DND-41 (cell line): ENCODE data around the gene DCTN1.

Experiments used
- ATAC-seq: fragments of 200-7000 bp; cut with Tn5 transposase; 3 replicates; pipeline ENCODE4 v1.9.1; 2021; ENCODE audit warnings: low read depth; ENCODE audit not compliant: insufficient read depth
- DNase-seq: peaks from one replicate; pipeline ENCODE4 v3.0.0-alpha.2; 2020
- H2AFZ ChIP-seq: 2 replicates; pipeline ENCODE4 v1.6.0; 2012; ENCODE audit warnings: low read depth, low read length
- H3K27ac ChIP-seq: 2 replicates; pipeline ENCODE4 v1.5.1; 2012; ENCODE audit warnings: low read length, inconsistent platforms
- H3K27me3 ChIP-seq: fragments of 200-600 bp; sonication (generic); 2 replicates; pipeline ENCODE4 v1.6.0; 2012; ENCODE audit warnings: low read length, mild to moderate bottlenecking, inconsistent platforms; ENCODE audit not compliant: insufficient read depth, poor library complexity
- H3K36me3 ChIP-seq: 2 replicates; pipeline ENCODE4 v1.5.1; 2012; ENCODE audit warnings: low read length, inconsistent platforms; ENCODE audit not compliant: insufficient read depth
- H3K4me1 ChIP-seq: 2 replicates; pipeline ENCODE4 v1.5.1; 2012; ENCODE audit warnings: mild to moderate bottlenecking, low read length; ENCODE audit not compliant: insufficient read depth
- H3K4me2 ChIP-seq: 2 replicates; pipeline ENCODE4 v1.6.0; 2012; ENCODE audit warnings: mild to moderate bottlenecking, moderate library complexity, low read length, inconsistent platforms; ENCODE audit not compliant: insufficient read depth
- H3K4me3 ChIP-seq, 2 experiments: fragments of 200-600 bp in 1 of 2; shearing (Covaris generic) in 1 of 2; 2 replicates each; pipeline ENCODE4 v1.5.1; 2012 to 2016; ENCODE audit warnings: inconsistent platforms in 2 of 2, low read length in 2 of 2, mild to moderate bottlenecking in 2 of 2, low read depth in 1 of 2, moderate library complexity in 1 of 2
- H3K79me2 ChIP-seq: 2 replicates; pipeline ENCODE4 v1.6.0; 2012; ENCODE audit warnings: low read length, inconsistent platforms; ENCODE audit not compliant: insufficient read depth
- H3K9ac ChIP-seq: 2 replicates; pipeline ENCODE4 v1.6.0; 2012; ENCODE audit warnings: low read depth, mild to moderate bottlenecking, inconsistent platforms, low read length, moderate library complexity
- H3K9me3 ChIP-seq: 2 replicates; pipeline ENCODE4 v1.5.1; 2012; ENCODE audit warnings: low read length, moderate library complexity, mild to moderate bottlenecking, inconsistent platforms; ENCODE audit not compliant: insufficient read depth, severe bottlenecking
- H4K20me1 ChIP-seq: 2 replicates; pipeline ENCODE4 v1.6.0; 2012; ENCODE audit warnings: low read length; ENCODE audit not compliant: insufficient read depth
- CTCF ChIP-seq: IDR thresholded peaks from 2 replicates; pipeline ENCODE4 v1.5.1; 2012; ENCODE audit warnings: borderline replicate concordance, low read length, moderate library complexity, mild to moderate bottlenecking; ENCODE audit not compliant: poor library complexity, severe bottlenecking; ENCODE audit errors: extremely low read depth
- EZH2 ChIP-seq: IDR thresholded peaks from 3 replicates; pipeline ENCODE4 v1.6.1; 2012; ENCODE audit warnings: borderline replicate concordance, low read depth, mild to moderate bottlenecking, moderate library complexity, low read length, inconsistent platforms; ENCODE audit not compliant: severe bottlenecking

The DCTN1 gene

GRCh38 chr2:74396149-74396548 lies 16.0 kb upstream of the DCTN1 start:
- no peak overlapping the region for H3K4me3 ChIP-seq
- peaks cover 7% of the 10 kb centered on the region for H3K79me2 ChIP-seq
- DNase-seq (no peak), ATAC-seq (no peak)
- no peak for TF ChIP-seq EZH2
- TF ChIP-seq CTCF = no peak
- no peak overlapping the region for H2AFZ ChIP-seq
- no peak overlapping the region for H3K4me2 ChIP-seq
- peaks cover 8% of the 10 kb centered on the region for H3K4me1 ChIP-seq
- H3K27ac ChIP-seq = no peak overlapping the region
- H3K36me3 ChIP-seq = no peaks in the 10 kb centered on the region; the same call in 1 of the 2 replicates
- H3K9me3 ChIP-seq = no peaks in the 10 kb centered on the region
- H4K20me1 ChIP-seq = no peaks in the 10 kb centered on the region
- H3K27me3 ChIP-seq = no peaks in the 10 kb centered on the region
- no peak overlapping the region for H3K9ac ChIP-seq

- H2AFZ ChIP-seq = no peak overlapping the region
- no peak for ATAC-seq
- TF ChIP-seq CTCF = no peak
- no peak for TF ChIP-seq EZH2
These were observed 13.4 kb upstream of the DCTN1 start for GRCh38 chr2:74393525-74393924.

GRCh38 chr2:74392449-74392743 lies 12.3 kb upstream of the DCTN1 start:
- Histone ChIP-seq H3K27me3 (no peaks in the 10 kb centered on the region), H3K9ac (peak overlapping the region; percentile 72), H2AFZ (peak overlapping the region; percentile 94), H3K4me2 (peak overlapping the region; percentile 94), H3K9me3 (no peaks in the 10 kb centered on the region), H3K4me3 (peak overlapping the region in 1 of 2 experiments; percentile 91; a peak in 2 of 4 replicates), H3K27ac (peak overlapping the region; percentile 99), H3K4me1 (peaks cover 34% of the 10 kb centered on the region), H3K79me2 (peaks cover 44% of the 10 kb centered on the region), H4K20me1 (peaks cover 3% of the 10 kb centered on the region; the same call in 1 of the 2 replicates), H3K36me3 (peaks cover 4% of the 10 kb centered on the region; the same call in 1 of the 2 replicates)
- TF ChIP-seq CTCF (no peak), EZH2 (no peak)
- DNase-seq (no peak), ATAC-seq (no peak)

More at GRCh38 chr2:74393525-74393924, 13.4 kb upstream of the DCTN1 start:
- DNase-seq = no peak
- peaks cover 34% of the 10 kb centered on the region for H3K4me1 ChIP-seq
- peaks cover 4% of the 10 kb centered on the region; the same call in 1 of the 2 replicates for H3K36me3 ChIP-seq
- peaks cover 3% of the 10 kb centered on the region; the same call in 1 of the 2 replicates for H4K20me1 ChIP-seq
- no peak overlapping the region for H3K4me3 ChIP-seq
- H3K27me3 ChIP-seq = no peaks in the 10 kb centered on the region
- H3K79me2 ChIP-seq = peaks cover 33% of the 10 kb centered on the region
- no peaks in the 10 kb centered on the region for H3K9me3 ChIP-seq
- no peak overlapping the region for H3K27ac ChIP-seq
- H3K4me2 ChIP-seq = no peak overlapping the region
- H3K9ac ChIP-seq = no peak overlapping the region
